Kidney epithelial cell (primary cell): ENCODE measurements around the gene SDK2. TPM values are rescaled to one million over a fixed set of nuclear protein-coding genes. Genes with fewer than 3 reads are reported as not detected.

Experiments used
- DNase-seq: peaks from one replicate; pipeline ENCODE4 v3.0.0-alpha.2; 2010; ENCODE audit warnings: low read depth
- H3K27me3 ChIP-seq: 2 replicates; pipeline ENCODE4 v1.6.0; 2011; ENCODE audit warnings: low read length; ENCODE audit not compliant: control insufficient read depth, insufficient read depth
- H3K36me3 ChIP-seq: 2 replicates; pipeline ENCODE4 v1.5.1; 2011; ENCODE audit warnings: low read length; ENCODE audit not compliant: control insufficient read depth, insufficient read depth
- H3K4me3 ChIP-seq: 2 replicates; pipeline ENCODE4 v1.5.1; 2011; ENCODE audit warnings: low read depth, mild to moderate bottlenecking, control low read depth, low read length
- CTCF ChIP-seq: IDR thresholded peaks from 2 replicates; pipeline ENCODE4 v1.5.1; 2011; ENCODE audit warnings: mild to moderate bottlenecking, moderate library complexity, low read length, control low read depth, inconsistent platforms; ENCODE audit not compliant: insufficient read depth, poor library complexity, severe bottlenecking
- total RNA-seq: library from RNA; depleted of rRNA; stranded (reverse); fragments of >200 nt; gene quantifications from 2 replicates; pipeline ENCODE4 v1.2.3, GENCODE V29; 2015

Gene SDK2
- total RNA-seq, 1 donor from 2014 or later = 1.2 TPM

- Histone ChIP-seq H3K36me3 (no peaks in the 10 kb centered on the region), H3K4me3 (no peak overlapping the region), H3K27me3 (no peaks in the 10 kb centered on the region)
- no peak for TF ChIP-seq CTCF
- no peak for DNase-seq
These were observed 325.4 kb downstream of the SDK2 start for GRCh38 chr17:73318836-73319235.

GRCh38 chr17:73318427-73318813 lies 325.8 kb downstream of the SDK2 start:
- Histone ChIP-seq H3K36me3 (no peaks in the 10 kb centered on the region), H3K4me3 (no peak overlapping the region), H3K27me3 (no peaks in the 10 kb centered on the region)
- no peak for TF ChIP-seq CTCF
- DNase-seq = no peak

- TF ChIP-seq CTCF = no peak
- Histone ChIP-seq H3K27me3 (no peaks in the 10 kb centered on the region), H3K4me3 (no peak overlapping the region), H3K36me3 (no peaks in the 10 kb centered on the region)
- DNase-seq = no peak
These were observed 326.5 kb downstream of the SDK2 start for GRCh38 chr17:73317513-73318426.

GRCh38 chr17:73316919-73317505 lies 327.2 kb downstream of the SDK2 start:
- no peak for TF ChIP-seq CTCF
- DNase-seq = no peak

GRCh38 chr17:73315471-73315870 lies 328.8 kb downstream of the SDK2 start:
- no peak overlapping the region for H3K4me3 ChIP-seq
- H3K27me3 ChIP-seq = no peaks in the 10 kb centered on the region
- DNase-seq = no peak
- no peaks in the 10 kb centered on the region for H3K36me3 ChIP-seq
- no peak for TF ChIP-seq CTCF

More at GRCh38 chr17:73316919-73317505, 327.2 kb downstream of the SDK2 start:
- no peaks in the 10 kb centered on the region for H3K36me3 ChIP-seq
- H3K27me3 ChIP-seq = no peaks in the 10 kb centered on the region
- no peak overlapping the region for H3K4me3 ChIP-seq
